A549 (cell line): ENCODE results near the gene KIF14. TPM values are rescaled to one million over a fixed set of nuclear protein-coding genes. Genes with fewer than 3 reads are reported as not detected.

Experiments
- ATAC-seq, 2 experiments: fragments of 200-7000 bp in 1 of 2; fragments of >200 bp in 1 of 2; cut with Nextera tagmentation in 1 of 2; cut with Tn5 transposase in 1 of 2; 3 replicates each; pipeline versions ENCODE4 v1.8.0 to v1.9.1; 2018 to 2020; ENCODE audit warnings: mild to moderate bottlenecking in 1 of 2, moderate library complexity in 1 of 2
- CTCF ChIA-PET: fragments of 300-600 bp; sonication (Branson Sonifier 250); formaldehyde crosslinking; extraction: SDS; loops from one replicate; lab custom pipeline; 2021; ENCODE audit warnings: antibody characterized with exemption, inconsistent platforms; lab: Yijun Ruan, JAX
- POLR2A ChIA-PET: fragments of 350-600 bp; formaldehyde crosslinking; extraction: SDS; loops from one replicate; lab custom pipeline; 2021; ENCODE audit warnings: antibody characterized with exemption, inconsistent platforms; lab: Yijun Ruan, JAX
- DNase-seq, 2 experiments: peaks; one replicate each; pipeline versions ENCODE4 v3.0.0 to v3.0.0-alpha.2; 2011 to 2016; ENCODE audit warnings: low read depth in 1 of 2, low spot score in 1 of 2
- FAIRE-seq: peaks from 2 replicates; lab custom pipeline; 2011; peaks lifted over from hg19 to GRCh38; lab: Jason Lieb, UNC
- H3K27ac ChIP-seq, 2 experiments: fragments of >200 bp; sonication (Bioruptor Twin); formaldehyde crosslinking; 3 replicates each; pipeline ENCODE4 v1.5.1; 2016 to 2017
- H3K4me1 ChIP-seq: fragments of >200 bp; sonication (Bioruptor Twin); formaldehyde crosslinking; 3 replicates; pipeline ENCODE4 v1.6.1; 2016
- H3K4me2 ChIP-seq: fragments of >200 bp; sonication (Bioruptor Twin); formaldehyde crosslinking; 3 replicates; pipeline ENCODE4 v1.6.1; 2016
- H3K4me3 ChIP-seq: fragments of >200 bp; sonication (Bioruptor Twin); formaldehyde crosslinking; 3 replicates; pipeline ENCODE4 v1.5.1; 2016
- H3K9me3 ChIP-seq: fragments of >200 bp; sonication (Bioruptor Twin); formaldehyde crosslinking; 3 replicates; pipeline ENCODE4 v1.6.1; 2016
- BHLHE40 ChIP-seq: IDR thresholded peaks from 2 replicates; pipeline ENCODE4 v1.6.1; 2012; ENCODE audit warnings: low read depth, low read length, inconsistent platforms
- CBX2 ChIP-seq: fragments of 200-600 bp; sonication (generic); IDR thresholded peaks from 2 replicates; pipeline ENCODE4 v1.6.1; 2016; ENCODE audit warnings: low read depth, mild to moderate bottlenecking, borderline replicate concordance
- CBX8 ChIP-seq: fragments of 200-600 bp; sonication (generic); IDR thresholded peaks from 2 replicates; pipeline ENCODE4 v1.6.1; 2016
- CHD4 ChIP-seq: fragments of 200-600 bp; sonication (generic); IDR thresholded peaks from 2 replicates; pipeline ENCODE4 v1.6.1; 2016; ENCODE audit warnings: antibody characterized with exemption, mild to moderate bottlenecking, borderline replicate concordance
- EHMT2 ChIP-seq: fragments of 200-600 bp; sonication (generic); IDR thresholded peaks from 2 replicates; pipeline ENCODE4 v1.6.1; 2016; ENCODE audit warnings: antibody characterized with exemption, low read depth, mild to moderate bottlenecking, moderate library complexity
- EP300 ChIP-seq, 2 experiments: fragments of >200 bp; sonication (Bioruptor Twin); formaldehyde crosslinking; IDR thresholded peaks; 2 replicates in 1 of 2; 3 replicates in 1 of 2; pipeline ENCODE4 v1.6.1; 2016 to 2017
- ESRRA ChIP-seq: fragments of 150-350 bp; IDR thresholded peaks from 2 replicates; pipeline ENCODE4 v1.6.1; 2014; ENCODE audit warnings: mild to moderate bottlenecking, low read length, borderline replicate concordance
- FOXS1 ChIP-seq: fragments of 250-450 bp; sonication (Bioruptor Pico); IDR thresholded peaks from 2 replicates; pipeline ENCODE4 v1.5.0; 2020; ENCODE audit warnings: mild to moderate bottlenecking, moderate library complexity
- GATA3 ChIP-seq: IDR thresholded peaks from 2 replicates; pipeline ENCODE4 v1.6.1; 2012; ENCODE audit warnings: borderline replicate concordance
- HDAC2 ChIP-seq: fragments of 200-600 bp; sonication (generic); IDR thresholded peaks from 2 replicates; pipeline ENCODE4 v1.6.1; 2016
- HES2 ChIP-seq: fragments of >200 bp; sonication (Bioruptor Twin); formaldehyde crosslinking; IDR thresholded peaks from 2 replicates; pipeline ENCODE4 v1.6.1; 2016
- HMGXB4 ChIP-seq: fragments of 250-450 bp; sonication (Bioruptor Pico); IDR thresholded peaks from 2 replicates; pipeline ENCODE4 v1.5.0; 2021; ENCODE audit warnings: mild to moderate bottlenecking, moderate library complexity, borderline replicate concordance
- HOXA7 ChIP-seq: fragments of 250-450 bp; sonication (Bioruptor Pico); IDR thresholded peaks from 2 replicates; pipeline ENCODE4 v1.5.0; 2020; ENCODE audit warnings: mild to moderate bottlenecking, moderate library complexity
- HOXB13 ChIP-seq: fragments of 250-450 bp; sonication (Bioruptor Pico); IDR thresholded peaks from 2 replicates; pipeline ENCODE4 v1.5.0; 2020; ENCODE audit warnings: low read depth, mild to moderate bottlenecking, moderate library complexity
- JUN ChIP-seq, 2 experiments: fragments of >200 bp; sonication (Bioruptor Twin); formaldehyde crosslinking; IDR thresholded peaks; 2 replicates in 1 of 2; 3 replicates in 1 of 2; pipeline ENCODE4 v1.6.1; 2016 to 2017
- JUNB ChIP-seq: fragments of >200 bp; sonication (Bioruptor Twin); formaldehyde crosslinking; IDR thresholded peaks from 2 replicates; pipeline ENCODE4 v1.6.1; 2016
- KDM1A ChIP-seq: fragments of 200-600 bp; sonication (generic); IDR thresholded peaks from 2 replicates; pipeline ENCODE4 v1.6.1; 2016; ENCODE audit warnings: low read depth, mild to moderate bottlenecking
- KDM5A ChIP-seq: fragments of 200-600 bp; sonication (generic); IDR thresholded peaks from 2 replicates; pipeline ENCODE4 v1.6.1; 2016; ENCODE audit warnings: antibody characterized with exemption, mild to moderate bottlenecking
- MAZ ChIP-seq: fragments of 150-350 bp; IDR thresholded peaks from 2 replicates; pipeline ENCODE4 v1.6.1; 2014; ENCODE audit warnings: antibody characterized with exemption, low read depth, low read length, borderline replicate concordance
- MYC ChIP-seq: IDR thresholded peaks from 2 replicates; pipeline ENCODE4 v1.6.1; 2012; ENCODE audit warnings: mild to moderate bottlenecking, inconsistent platforms, low read length, improper control_type of control experiment, borderline replicate concordance
- PBX3 ChIP-seq: IDR thresholded peaks from 2 replicates; pipeline ENCODE4 v1.6.1; 2012
- POLR2AphosphoS2 ChIP-seq: conservative IDR thresholded peaks from 2 replicates; pipeline ENCODE4 v1.6.1; 2012; ENCODE audit warnings: low read length, improper control_type of control experiment, inconsistent platforms
- RARB ChIP-seq: fragments of 250-450 bp; sonication (Bioruptor Pico); IDR thresholded peaks from 2 replicates; pipeline ENCODE4 v1.8.0; 2021; ENCODE audit warnings: mild to moderate bottlenecking, moderate library complexity
- RCOR1 ChIP-seq: fragments of 150-350 bp; IDR thresholded peaks from 2 replicates; pipeline ENCODE4 v1.6.1; 2014; ENCODE audit warnings: antibody characterized with exemption, low read length, low read depth
- RNF2 ChIP-seq: fragments of 200-600 bp; sonication (generic); IDR thresholded peaks from 2 replicates; pipeline ENCODE4 v1.6.1; 2016; ENCODE audit warnings: low read depth, mild to moderate bottlenecking, antibody characterized with exemption, moderate library complexity, borderline replicate concordance
- SMC3 ChIP-seq: fragments of >200 bp; sonication (Bioruptor Twin); formaldehyde crosslinking; IDR thresholded peaks from 3 replicates; pipeline ENCODE4 v1.6.1; 2018; ENCODE audit warnings: inconsistent platforms
- TP53 ChIP-seq: fragments of 250-450 bp; sonication (Bioruptor Pico); IDR thresholded peaks from 2 replicates; pipeline ENCODE4 v1.5.0; 2021; ENCODE audit warnings: mild to moderate bottlenecking, moderate library complexity
- WGBS: methylation state at CpG from one replicate; pipeline ENCODE4 v1.1.6; 2017; ENCODE audit errors: missing lambda C conversion rate; 5-methylcytosine and 5-hydroxymethylcytosine counted together
- polyA plus RNA-seq, 4 experiments: library from polyadenylated mRNA; depleted of rRNA in 3 of 4; stranded (reverse); fragments of >200 nt; fragmentation: RNase III in 1 of 4; extraction: RNeasy Plus Mini Kit Qiagen cat#74134 plus additional on column Dnase treatment in 1 of 4; gene quantifications; 2 replicates in 3 of 4; 3 replicates in 1 of 4; pipeline ENCODE4 v1.2.3, GENCODE V29; 2011 to 2017
- TF ChIP-seq, protein P1 (sequence below): fragments of 150-350 bp; IDR thresholded peaks from 2 replicates; pipeline ENCODE4 v1.6.1; 2014; ENCODE audit warnings: low read depth, mild to moderate bottlenecking, low read length

Gene KIF14
- polyA plus RNA-seq, 2 of the 4 experiments (the other 2 are of a cell fraction), result 13.0 to 20.4 TPM

- Histone ChIP-seq H3K9me3 (no peaks in the 10 kb centered on the region), H3K4me2 (no peak overlapping the region), H3K4me3 (no peak overlapping the region), H3K27ac (no peak overlapping the region), H3K4me1 (no peaks in the 10 kb centered on the region)
- ChIA-PET POLR2A (no interaction called here), CTCF (no interaction called here)
- ATAC-seq (no peak), FAIRE-seq (no peak), DNase-seq (no peak)
- 73% methylated on average over 2 of the region's 2 CpGs for WGBS
- TF ChIP-seq BHLHE40 (no peak), MAZ (no peak), PBX3 (no peak), ESRRA (no peak), MYC (no peak), HES2 (no peak), KDM5A (no peak), RARB (CRISPR knock-in tag) (no peak), HOXA7 (CRISPR knock-in tag) (no peak), HDAC2 (no peak), JUNB (no peak), CHD4 (no peak), SMC3 (no peak), TP53 (CRISPR knock-in tag) (no peak), EP300 (IDR thresholded peaks at IDR 0.05) (no peak), CBX8 (no peak), RCOR1 (no peak), POLR2AphosphoS2 (no peak)
- TF ChIP-seq, protein P1, sequence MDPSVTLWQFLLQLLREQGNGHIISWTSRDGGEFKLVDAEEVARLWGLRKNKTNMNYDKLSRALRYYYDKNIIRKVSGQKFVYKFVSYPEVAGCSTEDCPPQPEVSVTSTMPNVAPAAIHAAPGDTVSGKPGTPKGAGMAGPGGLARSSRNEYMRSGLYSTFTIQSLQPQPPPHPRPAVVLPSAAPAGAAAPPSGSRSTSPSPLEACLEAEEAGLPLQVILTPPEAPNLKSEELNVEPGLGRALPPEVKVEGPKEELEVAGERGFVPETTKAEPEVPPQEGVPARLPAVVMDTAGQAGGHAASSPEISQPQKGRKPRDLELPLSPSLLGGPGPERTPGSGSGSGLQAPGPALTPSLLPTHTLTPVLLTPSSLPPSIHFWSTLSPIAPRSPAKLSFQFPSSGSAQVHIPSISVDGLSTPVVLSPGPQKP, result no peak
Measured at GRCh38 chr1:200542162-200542561, 78.4 kb downstream of the KIF14 start.

GRCh38 chr1:200540281-200540680 is 80.3 kb downstream of the KIF14 start:
- H3K9me3 ChIP-seq, result no peaks in the 10 kb centered on the region
- H3K4me2 ChIP-seq, result no peak overlapping the region
- ATAC-seq (no peak), FAIRE-seq (no peak), DNase-seq (no peak)
- CTCF ChIA-PET, result interaction anchor here (1.1 kb wide), 1 partner anchor 15 kb away, joined by 3 read pairs; no protein-coding TSS in a partner anchor
- H3K4me3 ChIP-seq, result no peak overlapping the region
- H3K4me1 ChIP-seq, result no peaks in the 10 kb centered on the region
- POLR2A ChIA-PET, result no interaction called here
- TF ChIP-seq RARB (CRISPR knock-in tag) (no peak), RNF2 (no peak), JUNB (no peak), GATA3 (no peak), CBX2 (no peak), KDM1A (no peak), HOXB13 (no peak), CHD4 (no peak), EHMT2 (no peak), ESRRA (no peak), HMGXB4 (CRISPR knock-in tag) (no peak), JUN (IDR thresholded peaks at IDR 0.05) (no peak), FOXS1 (CRISPR knock-in tag) (no peak), HES2 (no peak)
- H3K27ac ChIP-seq, result no peak overlapping the region
- WGBS, result 41% methylated on average over 1 of the region's 1 CpG
